Measurements from ENCODE around the gene VAV1. TPM values are rescaled to one million over a fixed set of nuclear protein-coding genes. Genes with fewer than 3 reads are reported as not detected.

The VAV1 gene
- total and polyA plus RNA-seq, 2 donors (not counting 3 experiments of a cell fraction or from before 2014, with no cell fraction given) = not detected

GRCh38 chr19:6772866-6773322 is 386 bp downstream of the VAV1 start:
- ChIA-PET CTCF (interaction anchor here (1.0 to 4.1 kb wide), 5 partner anchors 9 to 256 kb away, joined by 3 to 21 read pairs (median 5); no protein-coding TSS in a partner anchor), POLR2A (no interaction called here)
- Histone ChIP-seq H3K9ac (replicated peaks; ENCODE audit: extremely low read depth, insufficient read depth, low read length) (no peak overlapping the region), H3K9me1 (replicated peaks; ENCODE audit: control insufficient read depth, extremely low read depth, insufficient read depth, low read length) (no peaks in the 10 kb centered on the region), H3K27ac (ENCODE audit: insufficient read depth, low read depth, low read length) (no peak overlapping the region), H3K79me2 (ENCODE audit: control insufficient read depth, insufficient read depth, low read length) (no peaks in the 10 kb centered on the region), H3K9me3 (replicated peaks; ENCODE audit: control insufficient read depth, insufficient read depth, low read length) (no peaks in the 10 kb centered on the region), H3K4me3 (replicated peaks in 1 of 3; ENCODE audit: insufficient read depth in 1 of 3, low read depth in 1 of 3, low read length in 3 of 3) (no peak overlapping the region), H3K4me1 (ENCODE audit: control insufficient read depth, extremely low read depth, insufficient read depth, low read length) (no peaks in the 10 kb centered on the region), H3K36me3 (ENCODE audit: control insufficient read depth in 2 of 2, extremely low read depth in 1 of 2, insufficient read depth in 2 of 2, low read length in 2 of 2) (no peaks in the 10 kb centered on the region), H4K20me1 (replicated peaks; ENCODE audit: control insufficient read depth, extremely low read depth, insufficient read depth, low read length) (no peaks in the 10 kb centered on the region), H3K4me2 (ENCODE audit: insufficient read depth, low read length) (no peak overlapping the region), H3K27me3 (ENCODE audit: control insufficient read depth in 2 of 2, insufficient read depth in 2 of 2, low read length in 2 of 2) (no peaks in the 10 kb centered on the region), H2AFZ (ENCODE audit: low read depth, low read length) (no peak overlapping the region)
- FAIRE-seq (no peak), DNase-seq (ENCODE audit: low read depth, low spot score) (no peak)
- BruUV-seq (replicated peaks) = no TSS peak
- TF ChIP-seq POLR2A (IDR thresholded peaks at IDR 0.05; ENCODE audit: low read depth, low read length) (no peak), JUN (IDR thresholded peaks at IDR 0.05; ENCODE audit: borderline replicate concordance, insufficient read depth, insufficient read length, low read depth) (no peak), GATA2 (IDR thresholded peaks at IDR 0.05; ENCODE audit: insufficient read depth, insufficient read length, low read depth, low read length) (no peak), POLR2AphosphoS5 (IDR thresholded peaks at IDR 0.05; ENCODE audit: insufficient read depth, low read depth, low read length) (no peak), EZH2 (IDR thresholded peaks at IDR 0.05; ENCODE audit: borderline replicate concordance, low read depth, low read length, severe bottlenecking) (no peak), FOS (IDR thresholded peaks at IDR 0.05; ENCODE audit: borderline replicate concordance, insufficient read depth, low read length) (no peak), MAX (IDR thresholded peaks at IDR 0.05; ENCODE audit: insufficient read depth, insufficient read length) (no peak), MYC (IDR thresholded peaks at IDR 0.05; ENCODE audit: low read depth, low read length) (no peak), CTCF (IDR thresholded peaks at IDR 0.05; ENCODE audit: extremely low read depth in 1 of 2, insufficient read depth in 1 of 2, low read depth in 1 of 2, low read length in 2 of 2) (no peak)
- dilution Hi-C loops (cut with MboI; ENCODE audit: extremely low pct_ligation_motif_present, low sequenced_read_pairs) (no loop called here), intact Hi-C loops (cut with micrococcal nuclease) (no loop called here)
